Adipose tissue (tissue), 3 donors: ENCODE results near the gene RDX. TPM values are rescaled to one million over a fixed set of nuclear protein-coding genes. Genes with fewer than 3 reads are reported as not detected.

ENCODE experiments used
- H3K27ac ChIP-seq: one replicate; pipeline ENCODE4 v1.5.1; 2013; ENCODE audit warnings: low read depth, low read length
- WGBS, 3 donors: extraction: QIAGEN DNeasy Blood & Tissue Kit; methylation state at CpG; one replicate each; pipeline ENCODE4 v1.1.7; 2013; 5-methylcytosine and 5-hydroxymethylcytosine counted together
- polyA plus RNA-seq, 3 donors: library from polyadenylated mRNA; stranded (reverse); fragments of 200-250 nt; gene quantifications; one replicate each; pipeline ENCODE4 v1.2.3, GENCODE V29; 2013
- donor health status: healthy with polysubstance abuse.
- donor health status: Bipolar disorder and iron deficiency.
- donor health status: healthy.

The RDX gene
- polyA plus RNA-seq, 3 donors: 17.7 to 36.8 (median 36.6) TPM

GRCh38 chr11:110160437-110160836, 136.0 kb downstream of the RDX start:
- WGBS, 3 donors: 26 to 75% (median 32%) methylated on average over 2 of the region's 2 CpGs
- no peak overlapping the region for H3K27ac ChIP-seq

DNA sequence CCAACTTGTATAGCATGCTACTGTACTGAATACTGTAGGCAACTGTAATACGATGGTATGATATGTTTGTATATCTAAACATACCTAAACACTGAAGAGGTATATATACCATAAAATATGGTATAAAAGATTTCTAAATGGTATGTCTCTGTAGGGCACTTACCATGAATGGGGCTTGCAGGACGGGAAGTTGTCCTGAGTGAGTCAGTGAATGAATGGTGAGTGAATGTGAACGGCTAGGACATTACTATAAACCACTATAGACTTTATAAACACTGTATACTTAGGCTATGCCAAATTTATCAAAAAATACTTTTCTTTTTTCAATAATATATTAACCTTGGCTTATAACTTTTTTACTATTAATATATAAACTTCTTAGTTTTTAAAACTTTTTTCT, 136.4 kb downstream of the RDX start:
- no peak overlapping the region for H3K27ac ChIP-seq
- 84 to 93% (median 91%) methylated on average over 3 of the region's 3 CpGs for WGBS, 3 donors

- H3K27ac ChIP-seq: no peak overlapping the region
- 75 to 83% (median 82%) methylated on average over 1 of the region's 1 CpG for WGBS, 3 donors
Observed at GRCh38 chr11:110159476-110159875, 136.9 kb downstream of the RDX start.

GRCh38 chr11:110158317-110159200, 137.9 kb downstream of the RDX start:
- no peak overlapping the region for H3K27ac ChIP-seq
- 88 to 92% (median 91%) methylated on average over 8 to 9 of the region's 9 CpGs for WGBS, 3 donors

DNA sequence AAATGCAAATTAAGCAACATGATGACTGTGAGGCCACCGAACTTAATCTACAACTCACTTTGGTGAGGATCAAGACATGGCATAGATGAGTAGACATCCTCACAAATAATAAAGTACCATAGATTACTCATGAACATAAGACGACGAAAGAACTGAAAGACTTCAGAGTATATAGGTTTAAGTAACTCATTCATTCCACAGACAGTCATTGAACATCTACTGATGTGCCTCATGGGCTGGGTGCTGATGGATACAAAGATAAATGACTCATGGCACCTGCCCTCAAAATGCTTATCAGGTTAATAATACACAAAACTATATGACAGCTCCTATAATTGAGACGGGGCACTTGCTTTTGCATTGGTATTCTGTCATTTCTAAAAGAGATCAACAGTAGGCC, 139.9 kb downstream of the RDX start:
- 88 to 97% (median 95%) methylated on average over 4 of the region's 4 CpGs for WGBS, 3 donors
- H3K27ac ChIP-seq: no peak overlapping the region

GRCh38 chr11:110153474-110153873, 142.9 kb downstream of the RDX start:
- H3K27ac ChIP-seq: no peak overlapping the region

GRCh38 chr11:110152199-110152598, 144.2 kb downstream of the RDX start:
- WGBS, 3 donors: 56 to 85% (median 81%) methylated on average over 1 of the region's 1 CpG
- no peak overlapping the region for H3K27ac ChIP-seq

- 65 to 78% (median 75%) methylated on average over 9 of the region's 9 CpGs for WGBS, 3 donors
- no peak overlapping the region for H3K27ac ChIP-seq
Observed at GRCh38 chr11:110148775-110149744, 147.4 kb downstream of the RDX start.

GRCh38 chr11:110147962-110148709, 148.3 kb downstream of the RDX start:
- 32 to 65% (median 33%) methylated on average over 3 of the region's 3 CpGs for WGBS, 3 donors
- no peak overlapping the region for H3K27ac ChIP-seq

DNA sequence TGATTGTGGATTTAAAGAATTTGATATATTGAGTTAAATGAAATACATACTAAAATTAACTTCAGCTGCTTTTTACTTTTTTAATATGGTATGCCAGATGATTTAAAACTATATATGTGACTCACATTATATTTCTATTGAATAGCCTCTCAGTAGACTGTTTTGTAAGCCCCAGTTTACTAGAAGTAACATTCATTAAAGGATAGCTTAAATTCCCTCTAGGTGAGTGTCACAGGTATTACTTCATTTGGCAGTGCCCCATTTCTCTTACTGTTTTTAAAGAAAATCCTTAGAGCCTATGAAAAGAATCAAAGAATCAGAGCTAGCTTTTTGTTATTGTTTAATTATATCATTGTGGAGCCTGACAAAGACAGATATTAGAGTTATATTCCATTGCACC, 154.6 kb downstream of the RDX start:
- no peak overlapping the region for H3K27ac ChIP-seq

DNA sequence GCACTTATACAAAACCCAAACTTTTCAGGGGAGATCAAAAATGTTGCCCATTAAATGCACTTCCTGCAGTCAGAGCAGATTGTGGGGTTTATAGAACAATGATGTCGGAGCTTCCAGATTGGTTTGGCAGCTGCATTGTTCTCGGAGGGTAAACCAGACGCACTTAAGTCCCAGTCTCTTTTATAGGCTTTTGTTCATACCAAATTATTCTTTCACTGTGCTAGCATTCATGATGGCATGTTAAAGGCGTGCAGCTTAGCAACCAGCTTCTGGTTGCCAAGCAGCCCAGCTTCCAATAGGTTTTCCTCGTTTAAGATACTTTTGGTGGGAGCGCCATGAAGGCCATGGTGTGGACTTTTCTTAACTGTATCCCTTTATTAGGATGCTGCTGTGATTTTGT, 162.3 kb downstream of the RDX start:
- H3K27ac ChIP-seq: no peak overlapping the region
- 82 to 90% (median 82%) methylated on average over 6 of the region's 6 CpGs for WGBS, 3 donors

- H3K27ac ChIP-seq: no peak overlapping the region
- WGBS, 3 donors: 80 to 86% (median 83%) methylated on average over 2 of the region's 2 CpGs
Observed at GRCh38 chr11:110133160-110133559, 163.3 kb downstream of the RDX start.

GRCh38 chr11:110131386-110132123, 164.9 kb downstream of the RDX start:
- H3K27ac ChIP-seq: no peak overlapping the region
- WGBS, 3 donors: 76 to 87% (median 85%) methylated on average over 6 of the region's 6 CpGs

- WGBS, 3 donors: 71 to 79% (median 79%) methylated on average over 10 of the region's 10 CpGs
Observed at GRCh38 chr11:110130642-110131238, 165.7 kb downstream of the RDX start.

DNA sequence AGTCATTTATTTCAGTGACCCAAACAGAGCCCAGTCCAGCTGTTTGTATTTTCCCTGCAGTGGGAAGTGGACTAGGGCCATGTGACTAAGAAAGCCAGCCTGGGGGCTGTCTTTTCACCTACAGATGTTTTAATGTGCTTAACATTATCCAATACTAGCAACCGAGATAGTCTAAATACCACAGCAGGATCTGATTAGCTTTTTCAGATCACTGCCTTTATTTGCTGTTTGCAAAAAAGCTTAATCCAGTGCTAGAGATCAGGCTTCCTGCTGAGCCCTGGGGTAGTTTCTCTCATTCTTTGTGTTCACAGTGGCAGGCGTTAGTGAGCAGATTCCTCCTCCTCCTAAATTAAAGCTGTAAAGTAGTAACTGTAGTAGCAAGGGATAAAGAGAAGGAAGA, 168.3 kb downstream of the RDX start:
- H3K27ac ChIP-seq: no peak overlapping the region
- 29 to 50% (median 36%) methylated on average over 2 of the region's 2 CpGs for WGBS, 3 donors

More at GRCh38 chr11:110130642-110131238, 165.7 kb downstream of the RDX start:
- H3K27ac ChIP-seq: no peak overlapping the region

DNA sequence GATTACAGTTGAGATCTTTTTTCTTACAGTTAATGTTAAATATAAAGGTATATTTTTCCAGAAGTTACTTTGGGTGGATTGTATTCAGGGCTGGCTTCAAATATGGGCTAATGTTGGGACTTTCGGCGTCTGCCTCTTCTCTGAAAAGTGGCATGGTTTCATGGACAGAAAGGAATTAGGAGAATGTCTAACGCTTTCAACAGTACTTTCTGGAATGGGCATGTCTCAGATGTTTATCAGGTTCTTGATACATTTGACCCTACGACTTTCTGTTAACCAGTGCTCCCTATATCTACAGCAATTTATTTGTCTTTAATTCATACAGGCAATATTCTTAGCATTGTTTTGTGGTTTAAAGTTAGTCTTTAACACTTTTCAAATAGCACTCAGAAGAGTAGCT, 169.5 kb downstream of the RDX start:
- no peak overlapping the region for H3K27ac ChIP-seq
- 90 to 98% (median 92%) methylated on average over 4 of the region's 4 CpGs for WGBS, 3 donors

GRCh38 chr11:110125632-110126031, 170.8 kb downstream of the RDX start:
- 96 to 97% (median 97%) methylated on average over 4 of the region's 4 CpGs for WGBS, 3 donors
- H3K27ac ChIP-seq: no peak overlapping the region
